Mesothelial cell of epicardium (in vitro differentiated cells): ENCODE data around the gene PAK5. TPM values are rescaled to one million over a fixed set of nuclear protein-coding genes. Genes with fewer than 3 reads are reported as not detected.

Experiments used
- DNase-seq, 2 experiments: peaks; one replicate each; pipeline ENCODE4 v3.0.0; 2021; ENCODE audit warnings: low spot score in 2 of 2; ENCODE audit not compliant: unreplicated experiment in 2 of 2
- H3K27ac Mint-ChIP-seq: 2 replicates; pipeline ENCODE4 v1.8.0; 2021; ENCODE audit warnings: mixed read lengths
- H3K27me3 Mint-ChIP-seq: 2 replicates; pipeline ENCODE4 v1.8.0; 2021; ENCODE audit warnings: low read depth, mixed read lengths
- H3K36me3 Mint-ChIP-seq: 2 replicates; pipeline ENCODE4 v1.8.0; 2021; ENCODE audit warnings: mixed read lengths
- H3K4me1 Mint-ChIP-seq: 2 replicates; pipeline ENCODE4 v1.8.0; 2021; ENCODE audit warnings: mixed read lengths
- H3K4me3 Mint-ChIP-seq: 2 replicates; pipeline ENCODE4 v1.8.0; 2021; ENCODE audit warnings: mild to moderate bottlenecking, moderate library complexity, mixed read lengths
- H3K9me3 Mint-ChIP-seq: 2 replicates; pipeline ENCODE4 v1.8.0; 2021; ENCODE audit warnings: mixed read lengths
- CTCF ChIP-seq: fragments of 200-600 bp; sonication (generic); IDR thresholded peaks from one replicate; pipeline ENCODE4 v1.5.0; 2021; ENCODE audit warnings: antibody characterized with exemption; ENCODE audit not compliant: unreplicated experiment
- total RNA-seq: library from RNA; stranded (reverse); gene quantifications from 3 replicates; pipeline ENCODE4 v1.2.1, GENCODE V29; 2021

PAK5 gene
- total RNA-seq, 1 donor from 2014 or later, result 0.54 TPM

- no peaks in the 10 kb centered on the region for H3K36me3 Mint-ChIP-seq
- H3K27ac Mint-ChIP-seq, result no peak overlapping the region
- no peaks in the 10 kb centered on the region for H3K4me1 Mint-ChIP-seq
- peaks cover 4% of the 10 kb centered on the region for H3K9me3 Mint-ChIP-seq
- no peak for DNase-seq
- TF ChIP-seq CTCF, result no peak
- H3K4me3 Mint-ChIP-seq, result no peak overlapping the region
- H3K27me3 Mint-ChIP-seq, result peaks cover 24% of the 10 kb centered on the region
Observed at GRCh38 chr20:9595763-9596162, 243.1 kb downstream of the PAK5 start.

- H3K27me3 Mint-ChIP-seq, result peaks cover 29% of the 10 kb centered on the region
- peaks cover 4% of the 10 kb centered on the region for H3K9me3 Mint-ChIP-seq
- no peaks in the 10 kb centered on the region for H3K4me1 Mint-ChIP-seq
- no peak for DNase-seq
- H3K4me3 Mint-ChIP-seq, result no peak overlapping the region
- no peaks in the 10 kb centered on the region for H3K36me3 Mint-ChIP-seq
- TF ChIP-seq CTCF, result no peak
- H3K27ac Mint-ChIP-seq, result no peak overlapping the region
Observed at GRCh38 chr20:9594284-9594875, 244.5 kb downstream of the PAK5 start.

DNA sequence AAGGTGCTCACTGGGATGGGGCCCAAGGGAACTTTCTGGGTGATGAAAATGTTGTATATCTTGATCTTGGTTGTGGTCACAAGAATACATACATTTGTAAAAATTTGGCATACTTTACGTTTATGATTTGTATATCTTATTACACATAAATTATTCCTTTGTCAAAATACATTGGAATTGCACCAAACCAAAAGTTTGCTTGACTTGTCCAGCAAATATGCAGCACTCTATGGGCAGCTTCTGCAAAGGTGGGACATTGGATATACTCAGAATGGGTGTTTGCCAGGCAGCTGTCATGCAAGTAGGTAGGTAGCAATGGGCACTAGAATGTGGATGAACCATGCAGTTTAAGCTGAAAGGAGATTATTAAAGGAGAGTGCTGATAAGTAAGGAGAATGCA lies 246.5 kb downstream of the PAK5 start:
- Mint-ChIP-seq H3K4me3 (no peak overlapping the region), H3K9me3 (no peaks in the 10 kb centered on the region), H3K27ac (no peak overlapping the region), H3K36me3 (no peaks in the 10 kb centered on the region), H3K4me1 (no peaks in the 10 kb centered on the region), H3K27me3 (peaks cover 41% of the 10 kb centered on the region)
- no peak for TF ChIP-seq CTCF
- DNase-seq, result no peak

- H3K36me3 Mint-ChIP-seq, result no peaks in the 10 kb centered on the region
- no peaks in the 10 kb centered on the region for H3K9me3 Mint-ChIP-seq
- H3K4me1 Mint-ChIP-seq, result no peaks in the 10 kb centered on the region
- TF ChIP-seq CTCF, result no peak
- DNase-seq, result no peak
- H3K27me3 Mint-ChIP-seq, result peaks cover 45% of the 10 kb centered on the region
- no peak overlapping the region for H3K27ac Mint-ChIP-seq
- H3K4me3 Mint-ChIP-seq, result no peak overlapping the region
Observed at GRCh38 chr20:9591080-9591479, 247.8 kb downstream of the PAK5 start.

DNA sequence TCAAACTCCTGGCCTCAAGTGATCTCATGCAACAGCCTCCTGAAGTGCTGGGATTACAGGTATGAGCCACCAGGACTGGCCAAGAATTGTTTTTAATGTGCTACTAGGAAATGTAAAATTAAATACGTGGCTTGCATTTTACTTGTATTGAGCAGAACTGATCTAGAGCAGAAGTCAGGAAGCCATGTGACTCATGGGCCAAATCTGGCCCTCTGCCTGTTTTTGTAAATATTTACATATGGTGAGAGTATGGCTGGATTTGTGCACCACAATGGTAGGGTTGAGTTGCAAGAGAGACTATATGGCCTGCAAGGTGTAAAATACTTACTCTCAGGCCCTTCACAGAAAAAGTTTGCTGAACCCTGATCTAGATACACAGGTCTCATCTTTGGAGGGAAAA lies 248.7 kb downstream of the PAK5 start:
- no peak overlapping the region for H3K27ac Mint-ChIP-seq
- no peaks in the 10 kb centered on the region for H3K4me1 Mint-ChIP-seq
- no peaks in the 10 kb centered on the region for H3K9me3 Mint-ChIP-seq
- H3K36me3 Mint-ChIP-seq, result no peaks in the 10 kb centered on the region
- no peak for DNase-seq
- TF ChIP-seq CTCF, result no peak
- H3K27me3 Mint-ChIP-seq, result peaks cover 50% of the 10 kb centered on the region
- no peak overlapping the region for H3K4me3 Mint-ChIP-seq

DNA sequence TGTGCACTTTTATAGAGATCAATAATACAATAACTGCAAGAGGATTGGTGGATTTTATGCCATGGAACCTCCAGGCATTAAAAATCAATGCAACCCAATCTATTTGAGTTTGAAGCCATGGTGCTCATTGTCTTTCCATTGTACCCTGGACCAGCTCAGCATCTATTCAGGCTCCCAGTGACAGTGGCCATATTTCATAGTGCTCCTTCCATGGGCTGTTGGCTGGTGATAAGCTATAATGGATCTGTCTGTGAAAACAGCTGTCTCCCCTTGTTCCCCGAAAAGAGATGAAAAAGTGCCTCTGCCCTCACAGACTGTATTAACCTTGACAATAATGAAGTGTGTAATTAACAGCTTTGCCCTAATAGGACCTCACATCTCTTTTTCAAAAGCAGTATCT lies 250.2 kb downstream of the PAK5 start:
- Mint-ChIP-seq H3K27me3 (peaks cover 41% of the 10 kb centered on the region), H3K4me3 (no peak overlapping the region), H3K9me3 (no peaks in the 10 kb centered on the region), H3K27ac (no peak overlapping the region), H3K36me3 (no peaks in the 10 kb centered on the region), H3K4me1 (no peaks in the 10 kb centered on the region)
- TF ChIP-seq CTCF, result no peak
- DNase-seq, result no peak
